Measurements from ENCODE around the gene KCNK13.

GRCh38 chr14:90061685-90062126, at the start of gene KCNK13:
- TF ChIP-seq FOXA1 (IDR thresholded peaks at IDR 0.05), result no peak
- no peak for TF ChIP-seq BHLHE40 (IDR thresholded peaks at IDR 0.05; ENCODE audit: borderline replicate concordance)
- TF ChIP-seq FOXM1 (IDR thresholded peaks at IDR 0.05; ENCODE audit: borderline replicate concordance), result no peak
- TF ChIP-seq ZNF384 (IDR thresholded peaks at IDR 0.05), result no peak
- TF ChIP-seq ARNT (IDR thresholded peaks at IDR 0.05), result no peak
- TF ChIP-seq PKNOX1 (IDR thresholded peaks at IDR 0.05), result no peak
- TF ChIP-seq SUZ12 (IDR thresholded peaks at IDR 0.05), result no peak
- TF ChIP-seq FOXK2 (IDR thresholded peaks at IDR 0.05), result no peak
- TF ChIP-seq L3MBTL2 (conservative IDR thresholded peaks at IDR 0.05), result no peak
- TF ChIP-seq HDGF (IDR thresholded peaks at IDR 0.05; ENCODE audit: borderline replicate concordance), result no peak
- TF ChIP-seq SP1 (IDR thresholded peaks at IDR 0.05), result no peak

Measured in HEK293T (cell line).